ENCODE data around the gene RENBP.

The RENBP gene

GRCh38 chrX:153955228-153955732 is 10.8 kb upstream of the RENBP start:
- TF ChIP-seq SIN3A (IDR thresholded peaks at IDR 0.05; ENCODE audit: borderline replicate concordance, insufficient read depth, low read length) (no peak), REST (IDR thresholded peaks at IDR 0.05; ENCODE audit: insufficient read depth in 1 of 2, low read depth in 2 of 2, low read length in 2 of 2) (no peak)

GRCh38 chrX:153954558-153955227 is 10.2 kb upstream of the RENBP start:
- no peak for TF ChIP-seq SIN3A (IDR thresholded peaks at IDR 0.05; ENCODE audit: borderline replicate concordance, insufficient read depth, low read length)
- no peak for TF ChIP-seq REST (IDR thresholded peaks at IDR 0.05; ENCODE audit: insufficient read depth in 1 of 2, low read depth in 2 of 2, low read length in 2 of 2)
- no peak for TF ChIP-seq POLR2AphosphoS5 (IDR thresholded peaks at IDR 0.05; ENCODE audit: low read depth, low read length)
- no peak for TF ChIP-seq TAF1 (IDR thresholded peaks at IDR 0.05; ENCODE audit: borderline replicate concordance, insufficient read depth, low read length)

- TF ChIP-seq SIN3A (IDR thresholded peaks at IDR 0.05; ENCODE audit: borderline replicate concordance, insufficient read depth, low read length) = no peak
- no peak for TF ChIP-seq TAF1 (IDR thresholded peaks at IDR 0.05; ENCODE audit: borderline replicate concordance, insufficient read depth, low read length)
- TF ChIP-seq FOXP2 (optimal IDR thresholded peaks at IDR 0.05; ENCODE audit: borderline replicate concordance, extremely low read depth, extremely low read length, insufficient read depth) = no peak
- TF ChIP-seq POLR2AphosphoS5 (IDR thresholded peaks at IDR 0.05; ENCODE audit: low read depth, low read length) = no peak
- TF ChIP-seq REST (IDR thresholded peaks at IDR 0.05; ENCODE audit: insufficient read depth in 1 of 2, low read depth in 2 of 2, low read length in 2 of 2) = no peak
Observed at GRCh38 chrX:153953892-153954557, 9.6 kb upstream of the RENBP start.

- TF ChIP-seq SIN3A (IDR thresholded peaks at IDR 0.05; ENCODE audit: borderline replicate concordance, insufficient read depth, low read length) = no peak
- TF ChIP-seq TAF1 (IDR thresholded peaks at IDR 0.05; ENCODE audit: borderline replicate concordance, insufficient read depth, low read length) = no peak
- no peak for TF ChIP-seq REST (IDR thresholded peaks at IDR 0.05; ENCODE audit: insufficient read depth in 1 of 2, low read depth in 2 of 2, low read length in 2 of 2)
- no peak for TF ChIP-seq POLR2AphosphoS5 (IDR thresholded peaks at IDR 0.05; ENCODE audit: low read depth, low read length)
- no peak for TF ChIP-seq FOXP2 (optimal IDR thresholded peaks at IDR 0.05; ENCODE audit: borderline replicate concordance, extremely low read depth, extremely low read length, insufficient read depth)
Observed at GRCh38 chrX:153953342-153953830, 8.9 kb upstream of the RENBP start.

Data from PFSK-1 (cell line).